GM19463 (cell line): ENCODE measurements around the gene NRXN2.
"Not testable (repeated sequence)": the region's sequence is repeated elsewhere in the genome, so short reads cannot be mapped to it uniquely, and the experiment has no call there.

ENCODE experiments used
- ATAC-seq: cut with Tn5 transposase; IDR thresholded peaks from one replicate; pipeline ENCODE4 v1.9.1; 2021; ENCODE audit warnings: mild to moderate bottlenecking, moderate library complexity; ENCODE audit not compliant: unreplicated experiment

Gene NRXN2

DNA sequence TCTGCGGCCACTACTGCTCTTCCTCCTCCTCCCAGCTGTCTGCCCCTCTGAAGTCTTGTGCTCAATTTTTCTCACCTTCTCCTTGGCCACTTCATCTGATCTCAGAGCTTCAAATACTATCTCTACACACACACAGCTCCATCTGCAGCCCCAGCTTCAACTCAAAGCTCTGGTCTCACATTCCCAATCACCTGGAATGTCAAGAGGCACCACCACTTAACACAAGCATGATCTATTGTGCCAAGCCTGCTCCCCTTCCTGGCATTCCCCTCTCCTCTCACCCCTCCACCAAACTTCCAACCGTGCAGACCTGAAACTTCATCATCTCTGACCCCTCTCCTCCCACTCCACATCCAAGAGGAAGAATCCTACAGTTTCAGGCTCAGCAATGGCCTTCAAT lies 17.5 kb downstream of the NRXN2 start:
- no peak for ATAC-seq

DNA sequence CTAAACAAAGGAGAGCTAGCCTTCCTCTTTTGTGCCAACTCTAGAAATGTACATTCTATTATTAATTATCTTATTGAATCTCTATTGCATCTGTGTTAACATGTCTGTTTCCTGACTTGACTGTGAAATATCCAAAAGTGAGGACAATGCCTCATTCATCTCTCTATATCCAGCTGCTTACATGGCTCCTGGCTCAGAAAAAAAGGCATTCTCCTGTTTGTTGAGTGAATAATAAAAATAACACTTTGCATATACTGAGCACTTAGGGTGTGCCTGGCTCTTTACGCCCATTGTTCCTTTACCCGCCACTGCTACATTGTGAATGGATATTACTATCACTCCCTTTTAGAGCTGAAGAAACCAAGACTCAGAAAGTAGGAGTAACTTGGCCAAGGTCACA lies 19.9 kb downstream of the NRXN2 start:
- ATAC-seq, result no peak

DNA sequence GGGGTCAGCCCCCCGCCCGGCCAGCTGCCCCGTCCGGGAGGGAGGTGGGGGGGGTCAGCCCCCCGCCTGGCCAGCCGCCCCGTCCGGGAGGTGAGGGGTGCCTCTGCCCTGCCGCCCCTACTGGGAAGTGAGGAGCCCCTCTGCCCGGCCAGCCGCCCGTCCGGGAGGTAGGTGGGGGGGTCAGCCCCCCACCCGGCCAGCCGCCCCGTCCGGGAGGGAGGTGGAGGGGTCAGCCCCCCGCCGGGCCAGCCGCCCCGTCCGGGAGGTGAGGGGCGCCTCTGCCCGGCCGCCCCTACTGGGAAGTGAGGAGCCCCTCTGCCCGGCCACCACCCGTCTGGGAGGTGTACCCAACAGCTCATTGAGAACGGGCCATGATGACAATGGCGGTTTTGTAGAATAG lies 21.0 kb downstream of the NRXN2 start:
- ATAC-seq, result not testable (repeated sequence)

DNA sequence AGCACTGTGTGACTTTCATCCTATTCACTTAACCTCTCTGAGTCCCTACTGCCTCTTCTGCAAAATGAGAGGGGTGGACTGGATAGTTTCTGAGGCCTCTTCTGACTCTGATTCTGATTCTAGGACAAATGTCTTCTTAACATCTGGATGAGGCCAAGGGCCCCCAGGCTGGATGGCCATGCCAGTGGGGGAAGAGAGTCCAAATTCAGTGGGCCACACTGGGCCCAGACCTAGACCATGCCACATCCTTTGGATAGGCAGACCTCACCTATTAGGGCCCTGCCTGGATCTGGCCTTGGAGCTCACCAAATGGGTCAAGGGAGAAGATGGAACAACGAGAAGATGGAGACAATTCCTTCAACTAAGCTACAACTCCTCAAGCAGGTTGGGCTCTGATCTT lies 24.6 kb downstream of the NRXN2 start:
- no peak for ATAC-seq

DNA sequence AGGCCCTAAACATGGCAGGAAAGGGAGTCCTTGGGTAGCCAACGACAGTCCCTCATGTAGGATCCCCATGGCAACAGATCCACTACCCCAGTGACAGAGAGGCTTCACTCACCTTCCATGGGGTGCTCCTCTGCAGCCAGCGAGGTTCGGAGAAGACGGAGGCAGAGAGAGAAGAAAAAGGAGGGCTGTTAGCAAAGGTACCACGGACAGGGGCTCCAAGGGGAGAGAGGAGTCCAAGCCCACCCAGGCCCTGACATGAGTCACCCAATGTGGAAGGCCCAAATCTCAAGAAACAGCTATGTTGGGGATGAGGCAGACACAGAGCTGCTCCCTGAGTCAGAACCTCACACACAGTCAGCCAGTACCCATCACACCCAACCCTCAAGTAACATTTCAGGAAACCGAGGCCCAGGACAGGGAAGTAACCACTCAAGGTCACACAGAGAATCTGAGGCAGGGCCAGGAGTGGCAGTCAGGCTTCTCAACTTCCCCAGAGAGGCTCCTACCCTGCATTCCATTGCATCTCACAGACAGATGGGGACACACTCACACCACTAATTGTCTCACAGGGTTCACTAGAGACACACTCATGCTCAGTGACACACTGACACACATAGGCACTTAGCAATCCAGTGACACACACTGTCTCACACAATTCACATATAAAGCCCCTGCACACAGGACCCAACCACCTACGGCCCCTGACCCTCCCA lies 25.2 kb downstream of the NRXN2 start:
- no peak for ATAC-seq

DNA sequence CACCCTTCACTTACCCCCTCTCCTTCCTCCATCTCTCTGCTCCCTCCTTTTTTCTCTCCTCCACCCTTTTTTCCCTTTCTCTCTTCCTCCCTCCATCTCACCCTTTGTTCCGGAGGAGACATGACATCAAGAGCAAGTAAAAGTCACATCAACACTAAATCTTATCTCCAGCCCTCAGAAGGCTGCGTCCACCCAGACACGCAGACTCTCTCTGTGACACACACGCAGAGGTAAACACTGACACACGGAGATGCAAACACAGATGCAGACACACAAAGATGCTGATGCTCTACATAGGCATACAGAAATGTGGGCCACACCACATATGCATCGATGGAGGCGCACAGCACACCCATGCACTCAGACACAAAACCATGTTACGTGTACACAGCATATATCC lies 27.0 kb downstream of the NRXN2 start:
- ATAC-seq, result no peak

DNA sequence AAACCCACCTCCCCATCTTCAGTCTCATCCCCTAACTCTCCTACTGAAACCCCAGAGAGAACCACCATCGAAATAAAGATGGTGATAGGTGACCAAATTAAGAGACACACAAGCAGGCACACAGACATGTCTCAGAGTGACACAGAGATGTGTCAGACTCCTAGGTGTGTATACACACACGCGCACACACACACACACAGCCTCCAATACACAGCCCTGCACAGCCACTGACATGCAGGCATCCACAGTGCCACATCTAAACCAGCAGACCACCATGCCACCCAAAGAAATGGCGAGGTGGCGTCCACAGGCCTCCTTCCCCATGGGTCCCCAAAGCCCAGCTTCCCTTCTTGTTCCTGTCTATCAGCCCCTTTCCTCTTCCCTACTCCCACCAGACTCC lies 27.4 kb downstream of the NRXN2 start:
- no peak for ATAC-seq

DNA sequence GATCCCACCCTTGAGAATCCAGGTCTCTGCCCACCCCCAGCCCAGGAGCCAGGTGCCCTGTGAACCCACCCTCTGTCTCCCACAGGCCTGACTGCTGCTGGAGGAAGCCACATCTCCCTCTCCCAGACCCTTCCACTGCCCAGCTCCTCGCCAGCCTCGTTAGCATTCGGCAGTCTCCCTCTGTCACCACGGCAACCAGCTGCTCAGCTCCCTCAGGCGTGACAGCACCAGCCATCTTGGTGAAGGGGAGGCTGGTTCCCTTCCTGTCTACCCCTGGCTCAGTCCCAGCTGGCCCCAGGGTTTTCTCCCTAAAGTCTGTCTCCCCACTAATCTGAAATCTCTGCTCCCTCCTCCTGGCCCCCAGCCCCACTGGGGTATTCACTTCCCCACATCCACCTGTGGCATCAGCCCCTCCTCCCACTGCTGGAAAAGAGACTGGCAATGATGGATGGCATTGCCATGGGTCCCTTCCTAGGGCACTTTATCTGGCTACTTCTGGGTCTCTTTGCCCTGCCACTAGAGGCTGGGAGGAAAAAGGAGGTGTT lies 28.1 kb downstream of the NRXN2 start:
- ATAC-seq, result no peak

DNA sequence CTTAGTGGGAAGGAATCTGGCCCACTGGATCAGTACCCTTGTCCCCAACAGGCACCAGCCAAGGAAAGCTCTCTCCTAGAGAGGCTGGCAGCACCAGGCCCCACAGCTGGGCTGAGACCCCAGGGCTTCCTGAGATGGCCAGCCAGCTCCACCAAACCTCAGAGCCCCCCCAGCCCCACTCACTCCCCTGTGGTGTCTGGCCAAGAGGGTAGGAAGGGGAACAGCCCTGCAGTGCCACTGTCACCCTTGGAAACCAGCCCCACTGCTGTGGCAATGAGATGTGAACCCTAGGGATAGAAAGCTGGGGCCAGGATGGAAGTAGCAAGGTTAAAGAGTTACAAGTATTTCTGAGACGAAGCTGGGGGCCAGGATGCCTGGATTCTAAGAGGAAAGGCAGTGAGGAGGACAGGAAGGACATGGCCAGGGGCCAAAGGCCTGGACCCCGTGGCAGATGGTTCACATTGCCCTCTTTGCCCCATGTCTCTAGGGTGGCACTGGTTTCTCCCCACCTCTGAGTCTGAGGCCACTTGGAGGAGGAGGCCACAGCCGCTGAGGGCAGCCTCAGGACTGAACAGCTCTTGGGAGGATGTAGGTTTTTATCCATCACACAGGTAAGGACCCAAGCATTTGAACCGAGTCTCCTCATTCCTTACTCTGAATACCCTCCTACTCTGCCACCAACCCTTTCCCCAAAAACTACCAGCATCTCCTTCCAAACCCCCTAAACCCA lies 28.8 kb downstream of the NRXN2 start:
- no peak for ATAC-seq

DNA sequence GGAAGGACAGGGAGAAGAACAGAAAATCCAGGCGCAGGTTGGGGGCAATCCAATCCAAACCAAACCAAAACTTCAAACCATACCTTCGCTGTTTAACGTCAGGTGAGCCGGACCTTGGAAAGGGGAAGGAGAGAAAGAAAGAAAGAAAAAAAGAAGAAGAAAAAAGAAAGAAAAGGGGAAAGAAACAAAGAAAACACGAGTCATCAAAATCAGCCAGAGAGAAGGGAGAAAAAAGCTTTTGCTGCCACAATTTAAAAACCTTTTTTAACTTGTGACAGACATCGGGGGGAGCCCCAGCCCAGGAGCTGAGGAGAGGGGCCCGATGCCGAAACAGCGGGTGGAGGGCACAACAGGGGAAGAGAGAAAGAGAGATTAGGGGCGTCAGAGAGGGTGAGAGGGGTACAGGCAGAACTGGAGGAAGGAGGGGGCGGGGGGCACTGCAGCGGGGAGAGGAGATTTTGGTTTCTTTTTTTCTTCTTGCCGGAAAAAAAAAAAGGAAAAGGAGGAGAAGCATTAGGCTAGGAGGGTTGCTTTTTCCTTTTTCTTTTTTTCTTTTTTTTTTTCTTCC lies 30.1 kb downstream of the NRXN2 start:
- no peak for ATAC-seq

DNA sequence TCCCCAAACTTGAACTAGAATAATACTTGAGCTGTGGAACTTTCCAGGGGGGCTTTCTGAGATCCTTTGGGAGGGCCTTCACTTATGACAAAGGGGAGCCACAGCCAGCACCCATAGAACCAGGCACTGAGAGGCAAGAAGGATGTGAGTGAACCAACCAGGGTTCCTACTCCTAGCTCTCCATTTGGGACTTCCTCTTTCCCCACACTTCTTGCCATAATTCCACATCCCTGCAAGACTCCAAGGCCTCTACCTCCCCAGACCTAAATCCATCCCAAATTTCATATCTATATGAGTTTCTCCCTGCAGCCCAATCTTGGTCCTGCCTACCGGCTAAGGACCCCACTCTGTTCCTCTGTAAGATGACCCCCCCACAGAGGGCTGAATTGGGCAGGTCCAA lies 31.5 kb downstream of the NRXN2 start:
- no peak for ATAC-seq

DNA sequence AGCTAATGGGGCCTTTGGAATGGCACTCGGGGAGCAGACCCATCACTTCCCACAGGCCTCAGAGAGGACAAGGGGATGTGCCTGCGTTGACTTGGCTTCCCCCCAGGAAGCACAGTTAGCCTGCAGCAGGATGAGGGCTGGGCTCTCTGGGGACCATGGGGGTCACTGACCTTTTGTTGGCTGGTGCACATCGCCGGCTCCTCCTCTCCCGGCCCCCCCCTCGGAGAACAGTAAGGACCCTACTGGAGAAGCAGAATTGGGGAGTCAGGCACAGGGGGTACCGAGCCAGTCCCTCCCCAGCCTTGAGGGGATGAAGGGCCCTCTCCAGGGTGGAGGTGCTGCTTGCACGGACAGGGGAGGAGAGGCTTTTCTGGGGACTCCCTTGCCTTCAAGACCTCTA lies 32.8 kb downstream of the NRXN2 start:
- no peak for ATAC-seq

DNA sequence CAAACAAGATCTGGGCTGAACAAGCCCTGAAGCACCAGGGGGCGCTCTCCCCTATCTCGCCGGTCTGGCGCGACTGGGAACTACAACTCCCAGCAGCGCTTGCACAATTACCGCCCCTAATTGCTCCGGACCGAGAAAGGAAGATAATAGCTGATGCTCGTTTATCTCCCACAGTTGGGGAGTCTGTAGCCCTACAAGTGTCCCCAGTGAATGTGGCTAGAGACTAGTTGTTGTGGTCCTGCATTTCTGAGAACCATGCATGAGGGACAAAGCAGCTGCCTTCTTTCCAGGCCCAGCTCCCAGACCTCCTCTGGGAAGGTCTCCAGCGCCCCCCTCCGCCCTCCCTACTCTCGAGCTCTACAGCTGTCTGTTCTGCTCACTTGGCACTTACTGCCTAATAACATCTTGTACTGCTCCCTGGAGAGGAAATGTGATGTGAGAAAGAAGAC lies 34.4 kb downstream of the NRXN2 start:
- peak; percentile 77 for ATAC-seq

DNA sequence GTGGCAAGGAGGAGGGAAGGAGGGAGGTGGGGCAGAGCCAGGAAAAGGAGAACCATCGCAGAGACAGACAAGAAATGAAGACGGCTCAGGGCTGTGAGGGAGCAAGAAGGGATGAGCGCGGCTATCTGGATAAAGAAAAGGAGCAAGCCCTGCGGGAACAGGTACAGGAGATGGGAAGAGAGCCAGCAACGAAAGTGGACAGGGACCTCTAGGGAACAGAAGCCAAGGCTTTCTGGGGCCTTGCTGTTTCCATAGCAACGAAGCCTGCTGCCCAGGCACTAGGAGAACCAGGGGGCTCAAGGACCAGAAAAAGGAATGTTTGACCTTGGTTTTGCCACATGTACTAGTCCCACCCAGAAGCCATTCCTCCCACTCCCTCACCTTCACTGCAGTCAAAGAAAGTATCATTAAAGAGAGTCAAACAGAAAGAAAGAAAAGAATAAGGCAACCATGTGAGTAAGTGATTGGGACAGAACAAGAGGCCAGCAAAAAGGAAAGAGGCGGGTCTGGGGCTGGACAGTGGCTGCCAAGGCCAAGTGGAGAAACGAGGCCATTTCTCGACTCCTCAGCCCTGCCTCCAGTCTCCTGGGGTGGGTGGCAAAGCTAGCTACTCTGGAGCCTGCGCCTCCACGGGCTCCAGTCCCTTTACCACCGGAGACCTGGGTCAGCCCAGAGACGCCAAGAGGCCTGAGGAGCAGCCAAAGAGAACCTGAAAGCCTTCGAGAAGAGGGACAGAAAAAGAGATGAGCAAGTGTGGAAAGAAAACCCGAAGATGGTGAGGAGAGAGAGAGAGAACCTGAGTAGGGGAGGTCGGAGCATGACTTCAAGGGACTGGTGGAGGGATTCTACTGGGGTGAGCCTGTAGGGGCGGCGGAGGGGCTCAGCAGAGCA lies 35.1 kb downstream of the NRXN2 start:
- no peak for ATAC-seq

DNA sequence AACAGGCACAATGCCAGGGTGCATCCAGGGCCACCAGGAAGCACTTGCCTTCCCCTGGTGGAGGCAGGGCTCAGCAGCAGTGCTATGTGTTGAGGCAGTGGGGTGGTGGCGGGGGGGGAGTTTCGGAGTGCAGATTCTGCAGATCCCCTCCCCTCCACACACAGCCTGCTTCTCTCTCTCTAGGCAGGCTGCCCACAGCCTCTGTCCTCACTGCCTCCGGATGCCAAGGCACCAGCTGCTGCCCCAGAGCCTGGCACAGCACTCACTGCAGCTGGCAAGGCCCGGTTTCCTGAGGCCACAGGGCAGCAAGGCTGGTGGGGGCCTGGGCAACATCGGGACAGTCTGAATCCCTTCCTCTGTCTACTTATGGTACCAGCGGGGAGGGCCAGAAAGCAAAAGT lies 35.8 kb downstream of the NRXN2 start:
- ATAC-seq, result no peak

DNA sequence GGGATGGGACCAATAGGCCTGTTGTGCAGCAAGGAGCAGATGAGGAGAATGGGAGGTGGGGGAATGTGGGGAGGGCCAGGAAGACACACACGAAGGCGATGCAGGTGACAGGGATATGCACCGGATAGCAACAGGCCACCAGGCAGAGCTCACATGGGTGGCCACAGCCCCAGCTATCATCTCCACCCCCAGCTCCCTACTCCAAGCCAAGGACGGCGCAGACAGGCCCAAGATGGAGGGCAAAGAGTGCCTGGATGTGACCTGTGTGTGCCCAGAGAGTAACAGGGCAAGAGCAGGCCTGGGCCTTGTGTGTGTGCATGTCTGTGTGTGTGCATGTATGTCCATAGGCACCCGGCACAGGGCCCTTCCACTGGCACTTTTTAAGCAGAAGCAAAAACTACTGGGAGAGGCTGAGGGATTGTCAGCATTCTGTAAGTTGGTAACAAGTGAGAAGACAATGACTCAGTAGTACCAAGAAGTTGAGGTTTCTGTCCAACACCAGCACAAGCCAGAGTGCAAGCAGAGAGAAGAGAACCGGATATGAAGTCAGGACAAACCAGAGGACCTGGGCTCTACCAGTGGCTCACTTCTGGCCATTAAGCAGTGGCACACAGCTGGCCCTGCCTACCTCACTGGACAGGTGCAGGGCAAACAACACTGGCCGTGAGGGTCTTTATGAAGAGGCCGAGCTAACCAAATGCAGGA lies 36.4 kb downstream of the NRXN2 start:
- no peak for ATAC-seq

DNA sequence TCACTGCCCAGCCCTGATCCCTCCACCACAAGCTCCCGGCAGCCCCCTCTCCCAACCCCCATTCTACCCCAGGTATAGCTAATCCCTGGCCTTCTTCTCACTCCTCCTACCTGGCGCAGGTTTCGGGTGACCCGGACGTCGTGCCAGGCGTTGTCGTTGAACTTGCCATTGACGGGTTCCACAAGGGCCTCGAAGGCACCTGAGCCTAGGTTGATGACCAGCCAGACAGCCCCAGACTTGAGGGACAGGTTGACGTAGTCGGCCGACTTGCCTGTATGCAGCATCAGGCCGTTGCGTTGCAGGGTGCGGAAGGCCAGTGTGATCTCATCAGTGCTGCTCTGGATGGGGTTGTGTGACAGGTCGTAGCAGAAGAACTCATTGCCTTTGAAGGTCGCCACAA lies 37.5 kb downstream of the NRXN2 start:
- ATAC-seq, result no peak

DNA sequence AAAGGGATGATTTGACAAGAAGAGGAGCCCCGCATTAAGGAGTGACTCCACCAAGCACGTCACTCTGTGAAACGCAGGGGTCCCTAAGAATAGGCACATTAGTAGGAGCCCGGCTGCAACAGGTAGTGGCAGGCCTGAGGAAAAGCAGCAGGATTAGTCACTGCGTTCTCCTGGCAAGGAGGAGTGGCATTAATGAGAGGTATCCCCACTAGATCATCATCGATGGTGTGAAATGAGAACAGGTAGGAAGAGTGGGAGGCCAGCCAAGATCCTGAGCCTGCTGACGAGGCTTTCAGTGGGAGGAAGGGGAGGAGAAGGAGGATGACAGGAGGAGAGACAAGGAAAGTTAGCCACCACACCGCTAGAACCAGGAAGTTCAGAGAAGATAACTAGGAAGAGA lies 38.6 kb downstream of the NRXN2 start:
- ATAC-seq, result no peak

DNA sequence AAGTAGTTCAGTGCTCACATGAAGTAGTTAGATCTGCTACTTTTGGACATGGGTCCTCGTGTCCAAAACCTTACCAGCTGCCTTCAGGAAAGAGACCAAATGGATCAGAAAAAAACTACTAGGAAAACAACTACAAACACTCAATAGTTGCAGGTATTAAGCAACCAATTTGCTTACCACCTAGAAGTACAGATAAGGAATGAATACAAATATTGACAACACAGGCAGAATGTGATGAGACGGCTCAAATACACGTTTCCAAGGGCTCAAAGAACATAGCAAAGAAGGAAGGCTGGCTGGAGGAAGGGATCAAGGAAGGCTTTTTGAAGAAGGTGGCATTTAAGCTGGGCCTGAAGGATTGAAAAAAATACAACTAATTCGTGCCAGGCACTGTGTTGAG lies 41.8 kb downstream of the NRXN2 start:
- no peak for ATAC-seq

DNA sequence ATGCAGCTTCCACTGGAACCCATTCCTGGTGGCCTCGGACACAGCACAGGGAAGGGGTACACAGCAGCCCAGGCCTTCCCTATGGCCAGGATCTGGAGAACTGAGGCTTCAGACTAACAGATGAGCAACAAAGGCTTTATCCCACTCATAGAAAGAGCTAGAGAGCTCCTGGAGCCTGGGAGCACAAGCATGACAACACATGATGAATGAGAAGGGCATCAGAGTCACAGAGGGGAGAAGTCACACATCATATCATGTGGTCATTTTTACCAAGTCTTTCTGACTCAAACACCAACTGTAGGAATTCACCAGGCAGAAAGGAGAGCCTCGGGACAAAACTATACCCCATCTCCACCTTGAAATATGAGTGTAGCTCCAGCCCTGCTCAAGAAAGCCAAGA lies 43.2 kb downstream of the NRXN2 start:
- no peak for ATAC-seq
